Ovary (tissue), 3 donors: ENCODE measurements around the gene EFNA5.

Experiments
- POLR2A ChIP-seq: fragments of 450-650 bp; IDR thresholded peaks from one replicate; pipeline ENCODE4 v1.6.1; 2017; ENCODE audit warnings: antibody characterized with exemption, mild to moderate bottlenecking, moderate library complexity
- TF ChIP-seq, protein P1 (sequence below), 3 donors: fragments of 450-650 bp in 2 of 3; fragments of 200-600 bp in 1 of 3; IDR thresholded peaks; one replicate each; pipeline versions ENCODE4 v1.5.1 to v1.8.0; 2016 to 2022; ENCODE audit warnings: antibody characterized with exemption in 3 of 3, mild to moderate bottlenecking in 1 of 3
- donor health status: DM: no; HTN: no; CAD: no.

DNA sequence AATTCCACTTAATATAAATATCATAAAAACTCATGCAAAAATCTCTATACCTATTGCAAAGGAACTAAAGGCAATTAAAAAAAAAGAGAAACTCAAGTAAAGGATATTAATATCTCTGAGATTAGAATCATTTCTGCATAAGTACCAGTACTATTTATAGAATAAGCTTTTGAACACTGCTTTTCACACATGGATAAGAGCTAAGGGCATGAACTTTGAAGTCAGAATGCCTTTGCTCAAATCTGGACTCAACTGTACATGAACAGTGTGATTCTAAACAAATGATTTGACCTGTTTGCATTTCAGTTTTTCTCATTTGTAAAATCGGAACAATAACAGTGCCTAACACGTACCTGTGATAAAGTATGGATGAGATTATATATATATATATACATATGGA, 255.9 kb downstream of the EFNA5 start:
- TF ChIP-seq, protein P1, sequence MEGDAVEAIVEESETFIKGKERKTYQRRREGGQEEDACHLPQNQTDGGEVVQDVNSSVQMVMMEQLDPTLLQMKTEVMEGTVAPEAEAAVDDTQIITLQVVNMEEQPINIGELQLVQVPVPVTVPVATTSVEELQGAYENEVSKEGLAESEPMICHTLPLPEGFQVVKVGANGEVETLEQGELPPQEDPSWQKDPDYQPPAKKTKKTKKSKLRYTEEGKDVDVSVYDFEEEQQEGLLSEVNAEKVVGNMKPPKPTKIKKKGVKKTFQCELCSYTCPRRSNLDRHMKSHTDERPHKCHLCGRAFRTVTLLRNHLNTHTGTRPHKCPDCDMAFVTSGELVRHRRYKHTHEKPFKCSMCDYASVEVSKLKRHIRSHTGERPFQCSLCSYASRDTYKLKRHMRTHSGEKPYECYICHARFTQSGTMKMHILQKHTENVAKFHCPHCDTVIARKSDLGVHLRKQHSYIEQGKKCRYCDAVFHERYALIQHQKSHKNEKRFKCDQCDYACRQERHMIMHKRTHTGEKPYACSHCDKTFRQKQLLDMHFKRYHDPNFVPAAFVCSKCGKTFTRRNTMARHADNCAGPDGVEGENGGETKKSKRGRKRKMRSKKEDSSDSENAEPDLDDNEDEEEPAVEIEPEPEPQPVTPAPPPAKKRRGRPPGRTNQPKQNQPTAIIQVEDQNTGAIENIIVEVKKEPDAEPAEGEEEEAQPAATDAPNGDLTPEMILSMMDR (IDR thresholded peaks at IDR 0.05), result no peak
- TF ChIP-seq POLR2A, result no peak
